ENCODE results near the gene CGB5.
"Not testable (repeated sequence)": the region's sequence is repeated elsewhere in the genome, so short reads cannot be mapped to it uniquely, and the experiment has no call there.

DNA sequence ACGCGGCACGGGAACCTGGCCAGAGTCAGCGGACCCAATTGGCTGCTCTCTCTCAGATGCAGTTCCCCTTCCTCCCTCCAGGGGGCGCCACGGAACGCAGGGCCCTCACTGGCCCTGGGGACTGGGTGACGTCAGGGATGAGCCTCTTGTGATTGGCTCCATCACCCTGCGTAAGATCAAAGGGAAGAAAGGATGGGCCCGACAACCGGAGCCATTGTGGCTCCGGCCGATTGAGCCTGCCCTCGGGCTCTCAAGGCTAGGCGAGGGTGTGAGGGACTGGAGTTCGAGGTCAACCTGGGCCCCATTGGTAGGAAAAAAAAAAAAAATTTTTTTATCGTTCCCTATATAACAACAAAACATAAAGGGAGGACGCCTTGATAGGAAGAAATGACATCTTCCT lies 6.8 kb upstream of the CGB5 start, which contains the start of gene CGB1:
- TF ChIP-seq EZH2phosphoT487 (IDR thresholded peaks at IDR 0.05; ENCODE audit: insufficient read depth, low read depth); EZH2 (IDR thresholded peaks at IDR 0.05; ENCODE audit: insufficient read depth, poor library complexity, severe bottlenecking): not testable (repeated sequence)

Measured in GM23248 (cell line).